Measurements from ENCODE around the gene RASA3. TPM values are rescaled to one million over a fixed set of nuclear protein-coding genes. Genes with fewer than 3 reads are reported as not detected.

RASA3 gene
- total and polyA plus RNA-seq, 2 of the 8 experiments (the other 6 are each of a cell fraction or from before 2014, with no cell fraction given) = 7.5 to 21.9 TPM

- TF ChIP-seq CHD7 (IDR thresholded peaks at IDR 0.05; ENCODE audit: insufficient replicate concordance, low read length) = no peak
- no peak for TF ChIP-seq ATF2 (IDR thresholded peaks at IDR 0.05; ENCODE audit: low read length)
- TF ChIP-seq CREB1 (IDR thresholded peaks at IDR 0.05) = no peak
- TF ChIP-seq TCF12 (IDR thresholded peaks at IDR 0.05; ENCODE audit: low read depth, low read length) = no peak
- no peak for TF ChIP-seq SP4 (IDR thresholded peaks at IDR 0.05; ENCODE audit: low read length)
- TF ChIP-seq SRF (IDR thresholded peaks at IDR 0.05; ENCODE audit: low read depth, low read length) = no peak
- TF ChIP-seq RAD21 (IDR thresholded peaks at IDR 0.05 in 1 of 2, conservative IDR thresholded peaks at IDR 0.05 in 1 of 2; ENCODE audit: low read depth in 2 of 2, low read length in 2 of 2) = no peak
- no peak for TF ChIP-seq TBP (IDR thresholded peaks at IDR 0.05; ENCODE audit: low read depth, low read length)
These were observed 31.7 kb downstream of the RASA3 start (continued) for GRCh38 chr13:114100446-114101357.
